Measurements from ENCODE around the gene CTXN1.

CTXN1 gene

GRCh38 chr19:7877249-7877836 is 48.6 kb downstream of the CTXN1 start:
- H3K4me3 ChIP-seq (replicated peaks in 1 of 2; ENCODE audit: low read depth in 2 of 2, low read length in 2 of 2): no peak overlapping the region
- TF ChIP-seq CTCF (IDR thresholded peaks at IDR 0.05; ENCODE audit: low read depth, low read length): no peak
- peak in 1 of 2 donors; percentile 37 for DNase-seq (ENCODE audit: low read depth in 2 of 2)

- H3K4me3 ChIP-seq (replicated peaks in 1 of 2; ENCODE audit: low read depth in 2 of 2, low read length in 2 of 2): no peak overlapping the region
- TF ChIP-seq CTCF (IDR thresholded peaks at IDR 0.05; ENCODE audit: low read depth, low read length): no peak
- DNase-seq (ENCODE audit: low read depth in 2 of 2): no peak
Measured at GRCh38 chr19:7874897-7875273, 51.0 kb downstream of the CTXN1 start.

Measured in cardiac fibroblast (primary cell).